IMR-90 (cell line): ENCODE results near the gene WRAP53. TPM values are rescaled to one million over a fixed set of nuclear protein-coding genes. Genes with fewer than 3 reads are reported as not detected.

ENCODE experiments used
- ATAC-seq: fragments of 200-7000 bp; cut with Tn5 transposase; 2 replicates; pipeline ENCODE4 v1.9.1; 2020; ENCODE audit warnings: low read depth, mild to moderate bottlenecking, moderate library complexity
- BruUV-seq: library from RNA; stranded (reverse); fragments of 400-500 nt; replicated peaks from 2 replicates; lab custom pipeline; 2021; lab: Mats Ljungman, UMichigan
- CTCF ChIA-PET: fragments of 300-600 bp; formaldehyde crosslinking; extraction: SDS; loops from one replicate; lab custom pipeline; 2021; ENCODE audit warnings: antibody characterized with exemption; lab: Yijun Ruan, JAX
- POLR2A ChIA-PET: fragments of 300-600 bp; sonication (Branson Sonifier 250); formaldehyde crosslinking; loops from one replicate; lab custom pipeline; 2022; ENCODE audit warnings: antibody characterized with exemption; ENCODE audit not compliant: unreplicated experiment; lab: Charles Lee
- DNase-seq: peaks from one replicate; pipeline ENCODE4 v3.0.0; 2013
- H2AFZ ChIP-seq: replicated peaks from 2 replicates; pipeline ENCODE3; 2013; ENCODE audit warnings: low read length, mild to moderate bottlenecking; ENCODE audit not compliant: poor library complexity
- H2AK5ac ChIP-seq: 2 replicates; pipeline ENCODE4 v1.6.1; 2013; ENCODE audit warnings: low read depth, low read length, inconsistent platforms
- H2AK9ac ChIP-seq: replicated peaks from 2 replicates; pipeline ENCODE3; 2013; ENCODE audit warnings: mild to moderate bottlenecking, low read depth, low read length, moderate library complexity; ENCODE audit not compliant: poor library complexity
- H2BK120ac ChIP-seq: 2 replicates; pipeline ENCODE4 v1.6.1; 2013; ENCODE audit warnings: low read depth, low read length, inconsistent platforms
- H2BK15ac ChIP-seq: 3 replicates; pipeline ENCODE4 v1.6.1; 2013; ENCODE audit warnings: low read depth, low read length, inconsistent platforms
- H2BK20ac ChIP-seq: 2 replicates; pipeline ENCODE4 v1.6.1; 2013; ENCODE audit warnings: low read depth, mild to moderate bottlenecking, inconsistent platforms, low read length, moderate library complexity
- H2BK5ac ChIP-seq: 2 replicates; pipeline ENCODE4 v1.6.1; 2013; ENCODE audit warnings: mild to moderate bottlenecking, low read depth, low read length, inconsistent platforms; ENCODE audit not compliant: poor library complexity, severe bottlenecking
- H3K14ac ChIP-seq: replicated peaks from 2 replicates; pipeline ENCODE4 v1.6.1; 2013; ENCODE audit warnings: low read depth, low read length, inconsistent platforms
- H3K18ac ChIP-seq: 2 replicates; pipeline ENCODE4 v1.6.1; 2013; ENCODE audit warnings: low read depth, low read length, control low read depth
- H3K23ac ChIP-seq: 2 replicates; pipeline ENCODE4 v1.6.1; 2013; ENCODE audit warnings: low read depth, low read length, inconsistent platforms
- H3K27ac ChIP-seq: 2 replicates; pipeline ENCODE4 v1.5.1; 2013; ENCODE audit warnings: mild to moderate bottlenecking, control low read depth, low read length; ENCODE audit not compliant: insufficient read depth
- H3K27me3 ChIP-seq: 2 replicates; pipeline ENCODE4 v1.6.1; 2013; ENCODE audit warnings: low read length; ENCODE audit not compliant: control insufficient read depth, insufficient read depth
- H3K36me3 ChIP-seq: 2 replicates; pipeline ENCODE4 v1.6.1; 2013; ENCODE audit warnings: low read length, mixed read lengths; ENCODE audit not compliant: control insufficient read depth, insufficient read depth
- H3K4ac ChIP-seq: 2 replicates; pipeline ENCODE4 v1.6.1; 2013; ENCODE audit warnings: low read depth, low read length, inconsistent platforms
- H3K4me1 ChIP-seq: 2 replicates; pipeline ENCODE4 v1.6.1; 2013; ENCODE audit warnings: low read length, mixed read lengths; ENCODE audit not compliant: control insufficient read depth, insufficient read depth
- H3K4me2 ChIP-seq: 2 replicates; pipeline ENCODE4 v1.6.1; 2013; ENCODE audit warnings: low read depth, mild to moderate bottlenecking, control low read depth, low read length, moderate library complexity
- H3K4me3 ChIP-seq: 2 replicates; pipeline ENCODE4 v1.5.1; 2013; ENCODE audit warnings: low read depth, mild to moderate bottlenecking, control low read depth, low read length, moderate library complexity; ENCODE audit not compliant: insufficient read depth
- H3K56ac ChIP-seq: 2 replicates; pipeline ENCODE4 v1.6.1; 2013; ENCODE audit warnings: low read length, inconsistent platforms; ENCODE audit not compliant: insufficient read depth; ENCODE audit errors: extremely low read depth
- H3K79me1 ChIP-seq, 2 experiments: 2 replicates each; pipeline ENCODE4 v1.6.1; 2013; ENCODE audit warnings: low read length in 2 of 2, inconsistent platforms in 1 of 2, low read depth in 1 of 2
- H3K9ac ChIP-seq: 2 replicates; pipeline ENCODE4 v1.6.1; 2013; ENCODE audit warnings: low read depth, low read length, control low read depth
- H3K9me1 ChIP-seq: 2 replicates; pipeline ENCODE4 v1.6.1; 2013; ENCODE audit warnings: low read length, inconsistent platforms; ENCODE audit not compliant: insufficient read depth
- H3K9me3 ChIP-seq: 2 replicates; pipeline ENCODE4 v1.6.1; 2013; ENCODE audit warnings: low read length; ENCODE audit not compliant: control insufficient read depth, insufficient read depth
- H4K20me1 ChIP-seq: 2 replicates; pipeline ENCODE4 v1.6.1; 2013; ENCODE audit warnings: low read length, inconsistent platforms; ENCODE audit not compliant: insufficient read depth
- H4K5ac ChIP-seq: 2 replicates; pipeline ENCODE4 v1.6.1; 2013; ENCODE audit warnings: mild to moderate bottlenecking, low read depth, low read length, control low read depth
- H4K8ac ChIP-seq, 2 experiments: 2 replicates each; pipeline ENCODE4 v1.6.1; 2013; ENCODE audit warnings: low read depth in 2 of 2, low read length in 2 of 2, control low read depth in 1 of 2, inconsistent platforms in 1 of 2
- H4K91ac ChIP-seq: 2 replicates; pipeline ENCODE4 v1.6.1; 2013; ENCODE audit warnings: low read depth, low read length, inconsistent platforms; ENCODE audit not compliant: insufficient read depth
- BHLHE40 ChIP-seq: fragments of 150-350 bp; IDR thresholded peaks from 2 replicates; pipeline ENCODE4 v1.6.1; 2016; ENCODE audit warnings: mild to moderate bottlenecking, low read depth, low read length
- CEBPB ChIP-seq: IDR thresholded peaks from 2 replicates; pipeline ENCODE4 v1.6.1; 2012; ENCODE audit warnings: low read depth, low read length, improper control_type of control experiment
- MAZ ChIP-seq: IDR thresholded peaks from 2 replicates; pipeline ENCODE4 v1.6.1; 2012; ENCODE audit warnings: low read depth, mild to moderate bottlenecking, low read length, improper control_type of control experiment, moderate library complexity, borderline replicate concordance
- NFE2L2 ChIP-seq: fragments of 150-350 bp; IDR thresholded peaks from 2 replicates; pipeline ENCODE4 v1.6.1; 2016; ENCODE audit warnings: low read depth, mild to moderate bottlenecking, low read length
- RCOR1 ChIP-seq: IDR thresholded peaks from 2 replicates; pipeline ENCODE4 v1.6.1; 2012; ENCODE audit warnings: mild to moderate bottlenecking, low read length, improper control_type of control experiment; ENCODE audit not compliant: insufficient replicate concordance
- WGBS, 2 experiments: methylation state at CpG; one replicate each; pipeline versions ENCODE4 v1.1.5 to v1.1.7; 2013; ENCODE audit warnings: missing lambda C conversion rate in 2 of 2; ENCODE audit not compliant: insufficient read length in 1 of 2; ENCODE audit errors: extremely low coverage in 2 of 2; 5-methylcytosine and 5-hydroxymethylcytosine counted together
- dilution Hi-C: fragments of 300-500 bp; cut with HindIII; formaldehyde crosslinking; loops from one replicate; pipeline ENCODE4 v1.14.3; 2018; ENCODE audit warnings: low sequenced_read_pairs; ENCODE audit not compliant: unreplicated experiment
- in situ Hi-C: fragments of 300-500 bp; cut with MboI; formaldehyde crosslinking; loops from 3 replicates; pipeline ENCODE4 v1.14.3; 2019; ENCODE audit warnings: low sequenced_read_pairs, inconsistent platforms, mixed read lengths
- intact Hi-C: fragments of 100-400 bp; cut with micrococcal nuclease; formaldehyde crosslinking; loops from 2 replicates; pipeline ENCODE4 v1.10.0; 2022
- polyA plus RNA-seq, 3 experiments: library from polyadenylated mRNA; depleted of rRNA; stranded (reverse); fragments of >200 nt; gene quantifications; 2 replicates each; pipeline ENCODE4 v1.2.3, GENCODE V29; 2012; ENCODE audit warnings: low replicate concordance in 1 of 3
- total RNA-seq: library from RNA; depleted of rRNA; stranded (reverse); fragments of >200 nt; gene quantifications from 2 replicates; pipeline ENCODE4 v1.2.3, GENCODE V29; 2012
- TF ChIP-seq, protein P1 (sequence below): conservative IDR thresholded peaks from 2 replicates; pipeline ENCODE4 v1.5.1; 2012; ENCODE audit warnings: mild to moderate bottlenecking, low read depth, low read length, improper control_type of control experiment

WRAP53 gene
- total and polyA plus RNA-seq, 2 of the 4 experiments (the other 2 are of a cell fraction): 6.6 to 9.5 TPM

GRCh38 chr17:7697828-7698588, 9.7 kb downstream of the WRAP53 start:
- H3K23ac ChIP-seq: no peak overlapping the region
- in situ Hi-C loops: no loop called here
- no peak overlapping the region for H4K8ac ChIP-seq
- no peak for ATAC-seq
- no peak overlapping the region for H2BK5ac ChIP-seq
- no CpG with 5 or more reads among the region's 4 CpGs for whole genome bisulfite sequencing, 2 experiments
- no peak overlapping the region for H2AFZ ChIP-seq
- TF ChIP-seq BHLHE40: no peak
- TF ChIP-seq NFE2L2: no peak
- TF ChIP-seq, protein P1, sequence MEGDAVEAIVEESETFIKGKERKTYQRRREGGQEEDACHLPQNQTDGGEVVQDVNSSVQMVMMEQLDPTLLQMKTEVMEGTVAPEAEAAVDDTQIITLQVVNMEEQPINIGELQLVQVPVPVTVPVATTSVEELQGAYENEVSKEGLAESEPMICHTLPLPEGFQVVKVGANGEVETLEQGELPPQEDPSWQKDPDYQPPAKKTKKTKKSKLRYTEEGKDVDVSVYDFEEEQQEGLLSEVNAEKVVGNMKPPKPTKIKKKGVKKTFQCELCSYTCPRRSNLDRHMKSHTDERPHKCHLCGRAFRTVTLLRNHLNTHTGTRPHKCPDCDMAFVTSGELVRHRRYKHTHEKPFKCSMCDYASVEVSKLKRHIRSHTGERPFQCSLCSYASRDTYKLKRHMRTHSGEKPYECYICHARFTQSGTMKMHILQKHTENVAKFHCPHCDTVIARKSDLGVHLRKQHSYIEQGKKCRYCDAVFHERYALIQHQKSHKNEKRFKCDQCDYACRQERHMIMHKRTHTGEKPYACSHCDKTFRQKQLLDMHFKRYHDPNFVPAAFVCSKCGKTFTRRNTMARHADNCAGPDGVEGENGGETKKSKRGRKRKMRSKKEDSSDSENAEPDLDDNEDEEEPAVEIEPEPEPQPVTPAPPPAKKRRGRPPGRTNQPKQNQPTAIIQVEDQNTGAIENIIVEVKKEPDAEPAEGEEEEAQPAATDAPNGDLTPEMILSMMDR: no peak
- TF ChIP-seq MAZ: no peak
- TF ChIP-seq CEBPB: no peak
- no peak for TF ChIP-seq RCOR1
- H2AK9ac ChIP-seq: no peak overlapping the region
- H4K91ac ChIP-seq: no peak overlapping the region
- no peak overlapping the region for H3K4me3 ChIP-seq
- peaks cover 13% of the 10 kb centered on the region for H3K36me3 ChIP-seq
- no peaks in the 10 kb centered on the region for H3K27me3 ChIP-seq
- H2AK5ac ChIP-seq: no peak overlapping the region
- intact Hi-C loops: no loop called here
- CTCF ChIA-PET: no interaction called here
- H2BK120ac ChIP-seq: no peak overlapping the region
- no peak overlapping the region for H3K9ac ChIP-seq
- no peaks in the 10 kb centered on the region for H3K4me1 ChIP-seq
- dilution Hi-C loops: no loop called here
- H3K9me3 ChIP-seq: no peaks in the 10 kb centered on the region
- no peak overlapping the region for H2BK15ac ChIP-seq
- POLR2A ChIA-PET: no interaction called here
- H3K56ac ChIP-seq: no peak overlapping the region
- no TSS peak for BruUV-seq
- no peaks in the 10 kb centered on the region for H4K20me1 ChIP-seq
- no peak for DNase-seq
- no peaks in the 10 kb centered on the region for H3K9me1 ChIP-seq
- no peak overlapping the region for H3K4me2 ChIP-seq
- H4K5ac ChIP-seq: no peak overlapping the region
- no peak overlapping the region for H3K14ac ChIP-seq
- no peak overlapping the region for H3K18ac ChIP-seq
- no peaks in the 10 kb centered on the region; a peak in 1 of 4 replicates for H3K79me1 ChIP-seq
- no peak overlapping the region for H2BK20ac ChIP-seq
- no peak overlapping the region for H3K4ac ChIP-seq
- H3K27ac ChIP-seq: no peak overlapping the region
